HCT116 (cell line): ENCODE measurements around the gene TCF7L2. TPM values are rescaled to one million over a fixed set of nuclear protein-coding genes. Genes with fewer than 3 reads are reported as not detected.

ENCODE experiments used
- ATAC-seq: fragments of 200-7000 bp; cut with Tn5 transposase; 2 replicates; pipeline ENCODE4 v1.9.1; 2020; ENCODE audit warnings: mild to moderate bottlenecking, moderate library complexity
- BruUV-seq: library from RNA; stranded (reverse); fragments of 400-500 nt; replicated peaks from 2 replicates; lab custom pipeline; 2021; lab: Mats Ljungman, UMichigan
- CTCF ChIA-PET: fragments of 300-600 bp; sonication (Branson Sonifier 250); formaldehyde crosslinking; loops from one replicate; lab custom pipeline; 2021; ENCODE audit warnings: antibody characterized with exemption; lab: Charles Lee
- POLR2A ChIA-PET: fragments of 300-600, 350-600 bp; sonication (Branson Sonifier 250); formaldehyde crosslinking; loops from one replicate; lab custom pipeline; 2021; ENCODE audit warnings: antibody characterized with exemption; lab: Charles Lee
- RAD21 ChIA-PET, 2 experiments: fragments of 300-600 bp; sonication (Branson Sonifier 250); formaldehyde crosslinking; loops; one replicate each; lab custom pipeline; 2023; ENCODE audit warnings: low total read pairs in 2 of 2; ENCODE audit not compliant: uncharacterized antibody in 2 of 2, unreplicated experiment in 2 of 2, low non-redundant PET in 1 of 2; lab: Charles Lee
- DNase-seq: peaks from one replicate; pipeline ENCODE4 v3.0.0-alpha.2; 2010; ENCODE audit warnings: low read depth, low spot score
- H2AFZ ChIP-seq: fragments of 200-600 bp; shearing (Covaris generic), sonication (generic); 2 replicates; pipeline ENCODE4 v1.6.1; 2017; ENCODE audit warnings: low read depth, mixed run types, mixed read lengths, antibody characterized with exemption, low read length; ENCODE audit not compliant: poor library complexity, severe bottlenecking
- H3K27ac ChIP-seq: 2 replicates; pipeline ENCODE4 v1.5.1; 2012; ENCODE audit warnings: low read depth, low read length
- H3K27me3 ChIP-seq: fragments of 200-600 bp; sonication (generic); 2 replicates; pipeline ENCODE4 v1.6.1; 2016; ENCODE audit warnings: mixed run types, low read length, mixed read lengths; ENCODE audit not compliant: insufficient read depth
- H3K36me3 ChIP-seq, 2 experiments: fragments of 200-500 bp in 1 of 2; fragments of 200-600 bp in 1 of 2; sonication (Bioruptor generic) in 1 of 2; sonication (generic) in 1 of 2; 2 replicates each; pipeline versions ENCODE4 v1.5.1 to v1.6.1; 2014 to 2016; ENCODE audit warnings: low read length in 2 of 2, inconsistent platforms in 1 of 2, mixed read lengths in 1 of 2, mixed run types in 1 of 2; ENCODE audit not compliant: insufficient read depth in 2 of 2, control insufficient read depth in 1 of 2
- H3K4me1 ChIP-seq, 2 experiments: fragments of 200-600 bp in 1 of 2; sonication (generic) in 1 of 2; 2 replicates each; pipeline versions ENCODE4 v1.5.1 to v1.6.1; 2012 to 2017; ENCODE audit warnings: low read length in 2 of 2, inconsistent platforms in 1 of 2, mild to moderate bottlenecking in 1 of 2, mixed read lengths in 1 of 2, mixed run types in 1 of 2, moderate library complexity in 1 of 2; ENCODE audit not compliant: insufficient read depth in 2 of 2, control insufficient read depth in 1 of 2
- H3K4me2 ChIP-seq: fragments of 200-600 bp; sonication (generic); 2 replicates; pipeline ENCODE4 v1.6.1; 2017; ENCODE audit warnings: mixed run types, low read length, mixed read lengths
- H3K4me3 ChIP-seq, 2 experiments: fragments of 200-600 bp in 1 of 2; sonication (generic) in 1 of 2; replicated peaks in 1 of 2; 2 replicates each; pipeline ENCODE4 v1.5.1; 2011 to 2016; ENCODE audit warnings: low read length in 2 of 2, control low read depth in 1 of 2, low read depth in 1 of 2, mild to moderate bottlenecking in 1 of 2, mixed read lengths in 1 of 2, mixed run types in 1 of 2
- H3K79me2 ChIP-seq: fragments of 200-600 bp; sonication (generic); 2 replicates; pipeline ENCODE4 v1.6.1; 2017; ENCODE audit warnings: mild to moderate bottlenecking, mixed run types, low read length, moderate library complexity, mixed read lengths; ENCODE audit not compliant: insufficient read depth
- H3K9ac ChIP-seq: fragments of 200-600 bp; sonication (generic); 2 replicates; pipeline ENCODE4 v1.6.1; 2016; ENCODE audit warnings: low read length, mixed read lengths
- H3K9me2 ChIP-seq: fragments of 200-600 bp; sonication (generic), shearing (Covaris generic); 2 replicates; pipeline ENCODE4 v1.6.1; 2017; ENCODE audit warnings: mixed run types, mild to moderate bottlenecking, moderate library complexity; ENCODE audit not compliant: insufficient read depth
- H3K9me3 ChIP-seq, 2 experiments: fragments of 200-500 bp in 1 of 2; fragments of 200-600 bp in 1 of 2; sonication (Bioruptor generic) in 1 of 2; sonication (generic) in 1 of 2; 2 replicates each; pipeline ENCODE4 v1.6.1; 2014 to 2017; ENCODE audit warnings: low read length in 2 of 2, mixed read lengths in 2 of 2, inconsistent platforms in 1 of 2, low read depth in 1 of 2, mild to moderate bottlenecking in 1 of 2, mixed run types in 1 of 2, moderate library complexity in 1 of 2; ENCODE audit not compliant: control insufficient read depth in 1 of 2, insufficient read depth in 1 of 2
- H4K20me1 ChIP-seq: fragments of 200-600 bp; sonication (generic), shearing (Covaris generic); 2 replicates; pipeline ENCODE4 v1.6.1; 2017; ENCODE audit warnings: mixed run types, mild to moderate bottlenecking, moderate library complexity; ENCODE audit not compliant: insufficient read depth
- CBX3 ChIP-seq: IDR thresholded peaks from 2 replicates; pipeline ENCODE4 v1.6.1; 2012; ENCODE audit warnings: low read depth
- CEBPB ChIP-seq: IDR thresholded peaks from 2 replicates; pipeline ENCODE4 v1.6.1; 2012; ENCODE audit warnings: low read depth
- EGR1 ChIP-seq: IDR thresholded peaks from 2 replicates; pipeline ENCODE4 v1.6.1; 2012; ENCODE audit warnings: low read depth
- FOSL1 ChIP-seq: IDR thresholded peaks from 2 replicates; pipeline ENCODE4 v1.6.1; 2012; ENCODE audit warnings: low read depth
- SIN3A ChIP-seq: IDR thresholded peaks from 2 replicates; pipeline ENCODE4 v1.6.1; 2012; ENCODE audit warnings: low read depth
- SP1 ChIP-seq: IDR thresholded peaks from 2 replicates; pipeline ENCODE4 v1.6.1; 2012; ENCODE audit warnings: low read depth
- TCF7L2 ChIP-seq: IDR thresholded peaks from 2 replicates; pipeline ENCODE4 v1.7.0; 2011; ENCODE audit warnings: borderline replicate concordance, inconsistent platforms; ENCODE audit not compliant: insufficient read depth, insufficient read length; ENCODE audit errors: extremely low read depth
- ZFX ChIP-seq: fragments of 450-650 bp; IDR thresholded peaks from 2 replicates; pipeline ENCODE4 v1.6.1; 2017
- intact Hi-C: fragments of 100-400 bp; cut with micrococcal nuclease; formaldehyde crosslinking; loops from 2 replicates; pipeline ENCODE4 v1.10.0; 2022
- total RNA-seq: library from RNA; stranded (reverse); gene quantifications from one replicate; pipeline ENCODE4 v1.2.1, GENCODE V29; 2021; ENCODE audit not compliant: unreplicated experiment
- TF ChIP-seq, protein P1 (sequence below): IDR thresholded peaks from 2 replicates; pipeline ENCODE4 v1.6.1; 2012; ENCODE audit warnings: low read depth
- TF ChIP-seq, protein P2 (sequence below): IDR thresholded peaks from 2 replicates; pipeline ENCODE4 v1.6.1; 2011; ENCODE audit warnings: mild to moderate bottlenecking, low read length, moderate library complexity; ENCODE audit not compliant: insufficient replicate concordance; ENCODE audit errors: extremely low read depth

TCF7L2 gene
- total RNA-seq, 1 experiment from 2014 or later = 164 TPM

DNA sequence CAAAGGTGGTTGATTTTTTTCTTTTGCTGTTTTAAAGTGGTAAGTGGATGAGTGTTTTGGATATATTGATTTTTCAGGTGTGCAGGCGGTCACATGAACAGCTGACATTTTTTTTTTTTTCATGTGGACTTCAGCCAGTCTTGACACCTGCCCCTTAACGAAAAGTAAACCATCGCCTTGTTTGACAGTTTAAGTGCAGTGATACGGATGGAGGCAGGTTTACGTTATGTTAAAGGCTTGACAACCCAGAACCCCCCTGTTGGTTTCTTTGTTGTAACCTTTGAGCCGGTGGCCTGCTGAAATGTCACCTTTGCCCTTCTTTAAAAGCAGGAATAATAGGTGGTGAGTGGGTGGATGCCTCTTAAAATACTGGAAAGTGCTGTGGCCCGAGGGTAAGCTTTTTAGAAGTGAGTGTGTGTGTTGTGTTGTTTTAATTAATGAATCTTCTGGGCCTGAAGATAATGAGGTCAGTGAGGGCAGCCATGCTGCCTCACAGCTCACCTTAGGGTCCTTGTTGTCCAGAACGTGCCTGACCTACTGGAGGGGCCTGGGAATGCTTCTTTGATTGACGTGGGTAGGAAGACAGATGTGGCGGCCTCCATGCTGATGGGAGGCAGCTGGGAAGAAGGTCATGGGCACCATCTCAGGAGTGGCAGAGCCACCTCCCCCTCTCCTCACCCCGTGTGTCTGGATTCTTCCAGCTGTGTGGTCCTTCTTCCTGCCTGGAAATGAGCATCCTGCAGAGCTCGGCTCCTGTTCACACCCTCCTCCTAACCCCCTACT, 69.8 kb downstream of the TCF7L2 start:
- no peak for ATAC-seq
- CTCF ChIA-PET = no interaction called here

More for the DNA sequence above, 69.8 kb downstream of the TCF7L2 start:
- H3K9me3 ChIP-seq = no peaks in the 10 kb centered on the region
- no peak overlapping the region for H2AFZ ChIP-seq
- peaks cover 26% of the 10 kb centered on the region for H4K20me1 ChIP-seq
- RAD21 ChIA-PET = no interaction called here
- no peak overlapping the region for H3K4me2 ChIP-seq
- BruUV-seq = no TSS peak
- H3K9me2 ChIP-seq = no peaks in the 10 kb centered on the region
- H3K4me3 ChIP-seq = no peak overlapping the region
- intact Hi-C loops = no loop called here
- TF ChIP-seq SP1 = no peak
- TF ChIP-seq EGR1 = no peak
- TF ChIP-seq, protein P1, sequence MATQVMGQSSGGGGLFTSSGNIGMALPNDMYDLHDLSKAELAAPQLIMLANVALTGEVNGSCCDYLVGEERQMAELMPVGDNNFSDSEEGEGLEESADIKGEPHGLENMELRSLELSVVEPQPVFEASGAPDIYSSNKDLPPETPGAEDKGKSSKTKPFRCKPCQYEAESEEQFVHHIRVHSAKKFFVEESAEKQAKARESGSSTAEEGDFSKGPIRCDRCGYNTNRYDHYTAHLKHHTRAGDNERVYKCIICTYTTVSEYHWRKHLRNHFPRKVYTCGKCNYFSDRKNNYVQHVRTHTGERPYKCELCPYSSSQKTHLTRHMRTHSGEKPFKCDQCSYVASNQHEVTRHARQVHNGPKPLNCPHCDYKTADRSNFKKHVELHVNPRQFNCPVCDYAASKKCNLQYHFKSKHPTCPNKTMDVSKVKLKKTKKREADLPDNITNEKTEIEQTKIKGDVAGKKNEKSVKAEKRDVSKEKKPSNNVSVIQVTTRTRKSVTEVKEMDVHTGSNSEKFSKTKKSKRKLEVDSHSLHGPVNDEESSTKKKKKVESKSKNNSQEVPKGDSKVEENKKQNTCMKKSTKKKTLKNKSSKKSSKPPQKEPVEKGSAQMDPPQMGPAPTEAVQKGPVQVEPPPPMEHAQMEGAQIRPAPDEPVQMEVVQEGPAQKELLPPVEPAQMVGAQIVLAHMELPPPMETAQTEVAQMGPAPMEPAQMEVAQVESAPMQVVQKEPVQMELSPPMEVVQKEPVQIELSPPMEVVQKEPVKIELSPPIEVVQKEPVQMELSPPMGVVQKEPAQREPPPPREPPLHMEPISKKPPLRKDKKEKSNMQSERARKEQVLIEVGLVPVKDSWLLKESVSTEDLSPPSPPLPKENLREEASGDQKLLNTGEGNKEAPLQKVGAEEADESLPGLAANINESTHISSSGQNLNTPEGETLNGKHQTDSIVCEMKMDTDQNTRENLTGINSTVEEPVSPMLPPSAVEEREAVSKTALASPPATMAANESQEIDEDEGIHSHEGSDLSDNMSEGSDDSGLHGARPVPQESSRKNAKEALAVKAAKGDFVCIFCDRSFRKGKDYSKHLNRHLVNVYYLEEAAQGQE = no peak
- no peak for TF ChIP-seq FOSL1
- TF ChIP-seq ZFX = no peak; the same call in 1 of the 2 replicates
- no peak for TF ChIP-seq SIN3A
- TF ChIP-seq, protein P2, sequence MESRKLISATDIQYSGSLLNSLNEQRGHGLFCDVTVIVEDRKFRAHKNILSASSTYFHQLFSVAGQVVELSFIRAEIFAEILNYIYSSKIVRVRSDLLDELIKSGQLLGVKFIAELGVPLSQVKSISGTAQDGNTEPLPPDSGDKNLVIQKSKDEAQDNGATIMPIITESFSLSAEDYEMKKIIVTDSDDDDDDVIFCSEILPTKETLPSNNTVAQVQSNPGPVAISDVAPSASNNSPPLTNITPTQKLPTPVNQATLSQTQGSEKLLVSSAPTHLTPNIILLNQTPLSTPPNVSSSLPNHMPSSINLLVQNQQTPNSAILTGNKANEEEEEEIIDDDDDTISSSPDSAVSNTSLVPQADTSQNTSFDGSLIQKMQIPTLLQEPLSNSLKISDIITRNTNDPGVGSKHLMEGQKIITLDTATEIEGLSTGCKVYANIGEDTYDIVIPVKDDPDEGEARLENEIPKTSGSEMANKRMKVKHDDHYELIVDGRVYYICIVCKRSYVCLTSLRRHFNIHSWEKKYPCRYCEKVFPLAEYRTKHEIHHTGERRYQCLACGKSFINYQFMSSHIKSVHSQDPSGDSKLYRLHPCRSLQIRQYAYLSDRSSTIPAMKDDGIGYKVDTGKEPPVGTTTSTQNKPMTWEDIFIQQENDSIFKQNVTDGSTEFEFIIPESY = no peak
- TF ChIP-seq CBX3 = no peak
- TF ChIP-seq CEBPB = no peak
- no peak for TF ChIP-seq TCF7L2
- TF ChIP-seq, all 23 proteins: peak for 0
- Histone ChIP-seq H3K4me1 (peaks cover 52 to 68% of the 10 kb centered on the region in 2 experiments), H3K79me2 (peaks cover 97% of the 10 kb centered on the region), H3K27me3 (no peaks in the 10 kb centered on the region), H3K9ac (no peak overlapping the region), H3K36me3 (peaks cover 12 to 29% of the 10 kb centered on the region in 2 experiments), H3K27ac (no peak overlapping the region)
- no peak for DNase-seq
- POLR2A ChIA-PET = no interaction called here
